ENCODE data around the gene NXF1.

The NXF1 gene

DNA sequence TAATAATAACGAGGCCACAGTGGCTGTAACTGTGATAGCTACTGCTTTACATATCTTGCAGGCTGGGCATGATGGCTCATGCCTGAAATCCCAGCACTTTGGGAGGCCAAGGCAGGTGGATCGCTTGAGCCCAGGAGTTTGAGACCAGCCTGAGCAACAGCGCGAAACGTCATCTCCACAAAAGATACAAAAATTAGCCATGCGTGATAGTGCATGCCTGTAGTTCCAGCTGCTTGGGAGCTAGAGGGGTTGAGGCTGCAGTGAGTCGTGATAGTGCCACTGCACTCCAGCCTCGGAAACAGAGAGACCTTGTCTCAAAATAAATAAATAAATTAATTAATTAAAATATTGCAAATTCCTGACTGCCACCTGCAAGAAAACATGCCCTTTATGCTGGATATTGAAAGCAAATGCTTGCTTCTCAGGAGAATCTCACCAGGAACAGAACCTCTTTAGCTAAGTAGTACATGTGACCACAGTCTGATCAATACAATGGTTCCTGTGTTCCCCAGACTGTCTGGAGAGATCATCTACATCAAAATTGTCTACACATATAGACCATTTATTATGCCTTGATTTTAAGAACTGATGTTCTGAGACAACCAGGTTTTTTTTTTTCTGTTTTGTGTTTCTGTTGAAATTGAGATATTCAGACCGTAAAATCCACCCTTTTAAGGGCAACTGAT, 57.6 kb downstream of the NXF1 start:
- DNase-seq (ENCODE audit: extremely low read depth in 1 of 2, low read depth in 1 of 2): no peak

Measured in activated CD8-positive, alpha-beta memory T cell treated with anti-CD3 and anti-CD28 coated beads for 1 hour (primary cell).